Activated naive CD4-positive, alpha-beta T cell treated with anti-CD3 and anti-CD28 coated beads, Interleukin-2, amount 10 ng/mL, durations not matched to agents 7 days and 5 days (primary cell): ENCODE results near the gene PBLD.
"Not testable (repeated sequence)": the region's sequence is repeated elsewhere in the genome, so short reads cannot be mapped to it uniquely, and the experiment has no call there.

Experiments used
- CTCF ChIA-PET: fragments of 350-600 bp; sonication (Branson Sonifier 250); formaldehyde crosslinking; loops from one replicate; lab custom pipeline; 2021; ENCODE audit warnings: antibody characterized with exemption; lab: Charles Lee
- DNase-seq: peaks from one replicate; pipeline ENCODE4 v3.0.0-alpha.2; 2020
- H3K27ac Mint-ChIP-seq: one replicate; pipeline ENCODE4 v1.8.0; 2021; ENCODE audit warnings: mild to moderate bottlenecking, moderate library complexity, mixed read lengths
- H3K27me3 Mint-ChIP-seq: one replicate; pipeline ENCODE4 v1.8.0; 2021; ENCODE audit warnings: mild to moderate bottlenecking, mixed read lengths
- H3K36me3 Mint-ChIP-seq: one replicate; pipeline ENCODE4 v1.8.0; 2021; ENCODE audit warnings: mixed read lengths
- H3K4me1 Mint-ChIP-seq: one replicate; pipeline ENCODE4 v1.8.0; 2021; ENCODE audit warnings: mixed read lengths
- H3K4me3 Mint-ChIP-seq: one replicate; pipeline ENCODE4 v1.8.0; 2021; ENCODE audit warnings: mild to moderate bottlenecking, moderate library complexity, mixed read lengths
- H3K9me3 Mint-ChIP-seq: one replicate; pipeline ENCODE4 v1.8.0; 2021; ENCODE audit warnings: mixed read lengths

Gene PBLD

GRCh38 chr10:68280758-68281157, 52.0 kb downstream of the PBLD start:
- no peaks in the 10 kb centered on the region for H3K36me3 Mint-ChIP-seq
- CTCF ChIA-PET: no interaction called here
- no peaks in the 10 kb centered on the region for H3K4me1 Mint-ChIP-seq
- no peak for DNase-seq
- no peak overlapping the region for H3K27ac Mint-ChIP-seq
- peaks cover 20% of the 10 kb centered on the region for H3K9me3 Mint-ChIP-seq
- H3K4me3 Mint-ChIP-seq: no peak overlapping the region
- no peaks in the 10 kb centered on the region for H3K27me3 Mint-ChIP-seq

GRCh38 chr10:68278906-68279753, 53.6 kb downstream of the PBLD start:
- H3K27ac Mint-ChIP-seq, H3K4me1 Mint-ChIP-seq, H3K36me3 Mint-ChIP-seq, H3K4me3 Mint-ChIP-seq, DNase-seq, CTCF ChIA-PET, H3K27me3 Mint-ChIP-seq: not testable (repeated sequence)
- peaks cover 20% of the 10 kb centered on the region for H3K9me3 Mint-ChIP-seq

- CTCF ChIA-PET: interaction anchor here (0.6 kb wide), 1 partner anchor 71 kb away, joined by 3 read pairs; no protein-coding TSS in a partner anchor
- DNase-seq, H3K4me3 Mint-ChIP-seq, H3K27ac Mint-ChIP-seq, H3K27me3 Mint-ChIP-seq, H3K4me1 Mint-ChIP-seq, H3K36me3 Mint-ChIP-seq: not testable (repeated sequence)
- H3K9me3 Mint-ChIP-seq: peaks cover 20% of the 10 kb centered on the region
Measured at GRCh38 chr10:68277814-68278213, 54.9 kb downstream of the PBLD start.

- H3K36me3 Mint-ChIP-seq: no peaks in the 10 kb centered on the region
- H3K4me3 Mint-ChIP-seq: no peak overlapping the region
- no peak overlapping the region for H3K27ac Mint-ChIP-seq
- H3K4me1 Mint-ChIP-seq: no peaks in the 10 kb centered on the region
- CTCF ChIA-PET: no interaction called here
- peaks cover 20% of the 10 kb centered on the region for H3K9me3 Mint-ChIP-seq
- peaks cover 1% of the 10 kb centered on the region for H3K27me3 Mint-ChIP-seq
- no peak for DNase-seq
Measured at GRCh38 chr10:68276224-68276623, 56.5 kb downstream of the PBLD start.

- Mint-ChIP-seq H3K27me3 (peaks cover 4% of the 10 kb centered on the region), H3K27ac (no peak overlapping the region), H3K4me3 (no peak overlapping the region), H3K9me3 (peaks cover 20% of the 10 kb centered on the region), H3K36me3 (no peaks in the 10 kb centered on the region), H3K4me1 (no peaks in the 10 kb centered on the region)
- CTCF ChIA-PET: no interaction called here
- DNase-seq: no peak
Measured at GRCh38 chr10:68275600-68276126, 57.1 kb downstream of the PBLD start.

- Mint-ChIP-seq H3K9me3 (peaks cover 12% of the 10 kb centered on the region), H3K27me3 (peaks cover 4% of the 10 kb centered on the region), H3K36me3 (no peaks in the 10 kb centered on the region), H3K4me3 (no peak overlapping the region), H3K4me1 (no peaks in the 10 kb centered on the region), H3K27ac (no peak overlapping the region)
- CTCF ChIA-PET: no interaction called here
- no peak for DNase-seq
Measured at GRCh38 chr10:68272833-68273232, 59.9 kb downstream of the PBLD start.

GRCh38 chr10:68271196-68271882, 61.4 kb downstream of the PBLD start:
- H3K36me3 Mint-ChIP-seq: no peaks in the 10 kb centered on the region
- H3K9me3 Mint-ChIP-seq: peaks cover 4% of the 10 kb centered on the region
- no peaks in the 10 kb centered on the region for H3K4me1 Mint-ChIP-seq
- CTCF ChIA-PET: interaction anchor here (1.0 kb wide), 1 partner anchor 12 kb away, joined by 4 read pairs; no protein-coding TSS in a partner anchor
- H3K4me3 Mint-ChIP-seq: no peak overlapping the region
- peaks cover 4% of the 10 kb centered on the region for H3K27me3 Mint-ChIP-seq
- DNase-seq: no peak
- no peak overlapping the region for H3K27ac Mint-ChIP-seq

DNA sequence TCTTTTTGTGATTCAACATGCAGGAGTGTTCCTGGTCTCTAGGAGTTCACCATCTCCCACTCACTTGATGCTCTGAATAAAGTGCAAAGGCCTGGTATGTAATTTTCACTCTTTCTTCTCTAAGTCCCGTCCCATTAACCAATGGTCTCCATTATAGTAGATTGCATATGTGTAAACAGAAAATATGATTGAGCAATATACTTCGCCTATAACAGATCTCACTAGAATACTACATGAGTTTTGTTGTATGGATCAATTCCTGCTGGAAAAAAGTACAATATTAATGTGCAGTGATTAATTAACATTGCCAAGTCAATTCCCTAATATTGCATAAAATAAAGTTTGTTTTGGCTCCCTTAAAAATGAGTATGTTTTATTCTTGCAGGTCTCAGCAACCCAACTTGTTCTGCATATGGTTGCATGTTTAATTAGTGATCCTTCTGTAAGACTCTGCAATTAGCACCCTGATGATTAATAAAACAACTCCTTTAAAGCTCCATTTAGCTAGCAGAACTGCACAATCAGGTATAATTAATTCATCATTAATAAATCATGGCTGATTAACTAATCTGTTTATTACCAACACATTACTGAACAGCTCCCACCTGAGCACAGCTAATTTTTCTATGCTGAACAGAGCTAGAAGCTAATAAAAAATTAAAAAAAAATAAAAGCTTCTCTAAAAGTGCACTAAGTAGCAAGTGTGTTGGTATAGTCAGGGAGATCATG, 63.0 kb downstream of the PBLD start:
- CTCF ChIA-PET: no interaction called here
- DNase-seq: no peak
- H3K9me3 Mint-ChIP-seq: peaks cover 2% of the 10 kb centered on the region
- H3K36me3 Mint-ChIP-seq: no peaks in the 10 kb centered on the region
- H3K27me3 Mint-ChIP-seq: peaks cover 6% of the 10 kb centered on the region
- no peak overlapping the region for H3K27ac Mint-ChIP-seq
- H3K4me3 Mint-ChIP-seq: no peak overlapping the region
- H3K4me1 Mint-ChIP-seq: no peaks in the 10 kb centered on the region

GRCh38 chr10:68261132-68261856, 71.4 kb downstream of the PBLD start:
- H3K27ac Mint-ChIP-seq: no peak overlapping the region
- peaks cover 3% of the 10 kb centered on the region for H3K9me3 Mint-ChIP-seq
- peaks cover 2% of the 10 kb centered on the region for H3K36me3 Mint-ChIP-seq
- H3K4me3 Mint-ChIP-seq: no peak overlapping the region
- DNase-seq: no peak
- CTCF ChIA-PET: interaction anchor here (1.8 kb wide), 1 partner anchor 40 kb away, joined by 4 read pairs; no protein-coding TSS in a partner anchor
- H3K27me3 Mint-ChIP-seq: peaks cover 11% of the 10 kb centered on the region
- H3K4me1 Mint-ChIP-seq: no peaks in the 10 kb centered on the region

DNA sequence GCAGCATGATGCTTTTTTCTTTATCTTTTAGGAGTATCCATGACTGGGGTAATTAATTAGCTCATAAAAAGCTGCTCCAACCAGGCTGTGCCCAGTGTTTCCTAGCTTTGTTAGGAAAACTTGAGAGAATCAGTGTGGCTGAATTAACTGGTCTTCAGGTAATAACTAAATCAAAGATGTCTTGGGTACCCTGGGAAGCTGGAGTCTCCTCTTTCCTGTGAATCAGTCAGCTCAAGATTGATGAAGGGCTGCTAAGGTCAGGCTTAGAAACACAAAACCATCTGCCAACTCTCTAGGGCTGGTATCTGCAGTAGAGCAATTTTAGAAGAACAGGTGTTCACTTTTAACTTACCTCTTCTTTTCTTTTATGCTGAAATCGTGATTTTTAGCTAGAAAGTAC, 79.4 kb downstream of the PBLD start:
- CTCF ChIA-PET: interaction anchor here (1.0 kb wide), 1 partner anchor 48 kb away, joined by 3 read pairs; no protein-coding TSS in a partner anchor
- Mint-ChIP-seq H3K9me3 (no peaks in the 10 kb centered on the region), H3K36me3 (no peaks in the 10 kb centered on the region), H3K27ac (no peak overlapping the region), H3K4me3 (no peak overlapping the region), H3K27me3 (peaks cover 9% of the 10 kb centered on the region), H3K4me1 (peaks cover 4% of the 10 kb centered on the region)
- DNase-seq: no peak

GRCh38 chr10:68251625-68252495, 80.9 kb downstream of the PBLD start:
- Mint-ChIP-seq H3K4me1 (peaks cover 4% of the 10 kb centered on the region), H3K27me3 (peaks cover 4% of the 10 kb centered on the region), H3K4me3 (no peak overlapping the region), H3K27ac (no peak overlapping the region), H3K9me3 (no peaks in the 10 kb centered on the region), H3K36me3 (no peaks in the 10 kb centered on the region)
- CTCF ChIA-PET: no interaction called here
- no peak for DNase-seq

DNA sequence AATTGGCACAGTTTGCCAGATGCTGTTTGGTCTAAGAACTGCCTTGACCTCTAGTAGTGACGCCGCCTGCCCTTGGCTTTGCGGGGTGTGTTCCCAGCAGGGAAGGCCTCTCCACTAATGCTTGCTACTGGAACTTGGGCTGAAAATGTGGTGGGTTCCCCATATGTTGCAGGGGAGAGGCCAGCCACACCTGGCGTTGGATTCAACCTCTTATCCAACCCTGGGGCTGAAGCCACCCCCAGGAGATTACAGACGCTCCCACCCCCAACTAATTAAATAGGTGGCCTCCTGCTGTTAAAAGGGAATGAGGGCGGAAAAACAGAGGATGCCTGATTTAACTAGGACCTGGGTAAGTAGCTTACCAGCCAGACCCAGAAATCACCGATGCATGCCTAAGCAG, 81.6 kb downstream of the PBLD start:
- no peak for DNase-seq
- Mint-ChIP-seq H3K27ac (no peak overlapping the region), H3K27me3 (peaks cover 4% of the 10 kb centered on the region), H3K4me1 (peaks cover 4% of the 10 kb centered on the region), H3K4me3 (no peak overlapping the region), H3K9me3 (no peaks in the 10 kb centered on the region), H3K36me3 (no peaks in the 10 kb centered on the region)
- CTCF ChIA-PET: no interaction called here

GRCh38 chr10:68249297-68249696, 83.4 kb downstream of the PBLD start:
- Mint-ChIP-seq H3K4me3 (no peak overlapping the region), H3K27ac (no peak overlapping the region), H3K4me1 (peaks cover 4% of the 10 kb centered on the region), H3K36me3 (no peaks in the 10 kb centered on the region), H3K9me3 (no peaks in the 10 kb centered on the region), H3K27me3 (peaks cover 4% of the 10 kb centered on the region)
- CTCF ChIA-PET: interaction anchor here (1.0 kb wide), 1 partner anchor 37 kb away, joined by 6 read pairs; no protein-coding TSS in a partner anchor
- no peak for DNase-seq
